NB4 (cell line): ENCODE data around the gene NIBAN1.

Source experiments
- DNase-seq: peaks from one replicate; pipeline ENCODE4 v3.0.0; 2010; ENCODE audit warnings: low read depth
- H3K4me3 ChIP-seq: one replicate; pipeline ENCODE4 v1.5.1; 2011; ENCODE audit warnings: mild to moderate bottlenecking, low read depth, low read length, moderate library complexity
- CTCF ChIP-seq: IDR thresholded peaks from one replicate; pipeline ENCODE4 v1.5.1; 2012; ENCODE audit warnings: low read depth, low read length
- MAX ChIP-seq: IDR thresholded peaks from 2 replicates; pipeline ENCODE4 v1.6.1; 2011; ENCODE audit warnings: low read depth, low read length
- MYC ChIP-seq: IDR thresholded peaks from 2 replicates; pipeline ENCODE4 v1.6.1; 2011; ENCODE audit warnings: low read depth, low read length
- POLR2A ChIP-seq: IDR thresholded peaks from 2 replicates; pipeline ENCODE4 v1.6.1; 2011; ENCODE audit warnings: mild to moderate bottlenecking; ENCODE audit not compliant: insufficient read length; ENCODE audit errors: extremely low read depth

Gene NIBAN1

GRCh38 chr1:184943998-184944397, 30.3 kb downstream of the NIBAN1 start:
- DNase-seq, result no peak
- H3K4me3 ChIP-seq, result no peak overlapping the region
- TF ChIP-seq POLR2A (no peak), MYC (no peak), CTCF (no peak), MAX (no peak)

GRCh38 chr1:184941735-184942134, 32.6 kb downstream of the NIBAN1 start:
- no peak for DNase-seq
- no peak overlapping the region for H3K4me3 ChIP-seq
- no peak for TF ChIP-seq MYC
- no peak for TF ChIP-seq MAX
- no peak for TF ChIP-seq CTCF

GRCh38 chr1:184941410-184941733, 32.9 kb downstream of the NIBAN1 start:
- H3K4me3 ChIP-seq, result no peak overlapping the region
- TF ChIP-seq CTCF (no peak), MAX (no peak), MYC (no peak), POLR2A (no peak)
- DNase-seq, result no peak

GRCh38 chr1:184940694-184941409, 33.5 kb downstream of the NIBAN1 start:
- no peak for TF ChIP-seq POLR2A
- TF ChIP-seq MAX, result no peak
- TF ChIP-seq CTCF, result no peak
- no peak for TF ChIP-seq MYC
- DNase-seq, result no peak
- no peak overlapping the region for H3K4me3 ChIP-seq

- TF ChIP-seq MYC (no peak), CTCF (no peak), MAX (no peak), POLR2A (no peak)
- DNase-seq, result no peak
- H3K4me3 ChIP-seq, result no peak overlapping the region
Observed at GRCh38 chr1:184940226-184940625, 34.1 kb downstream of the NIBAN1 start.

GRCh38 chr1:184937729-184938128, 36.6 kb downstream of the NIBAN1 start:
- DNase-seq, result no peak
- no peak for TF ChIP-seq POLR2A
- no peak for TF ChIP-seq MYC
- no peak for TF ChIP-seq CTCF
- TF ChIP-seq MAX, result no peak
- no peak overlapping the region for H3K4me3 ChIP-seq
